Measurements from ENCODE around the gene MECP2.

The MECP2 gene

GRCh38 chrX:154059231-154059630 lies 38.3 kb downstream of the MECP2 start:
- no peak for DNase-seq

DNA sequence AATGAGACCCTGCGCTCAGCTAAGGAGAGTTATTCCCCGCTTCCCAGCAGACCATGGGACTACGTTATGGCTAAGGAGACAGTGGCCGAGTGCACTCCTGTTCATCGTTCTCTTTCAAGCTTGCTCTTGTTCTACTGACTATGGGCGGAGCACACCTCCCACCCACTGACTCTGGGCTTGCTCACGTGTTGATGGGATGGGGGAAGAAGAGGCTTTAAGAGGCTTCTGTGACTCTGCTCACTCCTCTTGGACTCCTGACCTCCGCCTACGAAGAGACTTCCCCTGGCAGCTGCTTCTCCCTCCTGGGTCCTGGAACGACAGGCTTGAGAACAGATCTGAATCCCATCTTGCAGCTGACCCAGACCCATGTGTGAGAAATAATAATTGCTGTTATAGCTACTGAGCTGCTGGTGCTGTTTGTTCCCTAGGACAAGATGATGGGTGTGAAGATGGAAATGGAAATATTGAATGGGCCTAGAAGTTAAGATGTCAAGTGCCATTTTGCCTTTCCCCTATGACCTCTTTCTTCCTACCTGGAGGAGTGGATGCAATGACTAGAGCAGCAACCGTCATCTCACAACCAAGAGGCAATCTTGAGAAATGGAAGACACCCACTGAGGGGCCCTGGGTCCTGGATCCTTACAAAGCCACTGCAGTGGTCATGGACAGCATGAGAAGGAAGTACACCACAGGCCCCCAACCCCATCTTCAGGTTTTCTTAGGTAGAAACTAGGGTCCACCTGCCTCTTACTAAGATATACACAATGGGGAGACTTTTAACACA lies 39.1 kb downstream of the MECP2 start:
- no peak for DNase-seq

- DNase-seq: no peak
Observed at GRCh38 chrX:154057791-154058190, 39.7 kb downstream of the MECP2 start.

DNA sequence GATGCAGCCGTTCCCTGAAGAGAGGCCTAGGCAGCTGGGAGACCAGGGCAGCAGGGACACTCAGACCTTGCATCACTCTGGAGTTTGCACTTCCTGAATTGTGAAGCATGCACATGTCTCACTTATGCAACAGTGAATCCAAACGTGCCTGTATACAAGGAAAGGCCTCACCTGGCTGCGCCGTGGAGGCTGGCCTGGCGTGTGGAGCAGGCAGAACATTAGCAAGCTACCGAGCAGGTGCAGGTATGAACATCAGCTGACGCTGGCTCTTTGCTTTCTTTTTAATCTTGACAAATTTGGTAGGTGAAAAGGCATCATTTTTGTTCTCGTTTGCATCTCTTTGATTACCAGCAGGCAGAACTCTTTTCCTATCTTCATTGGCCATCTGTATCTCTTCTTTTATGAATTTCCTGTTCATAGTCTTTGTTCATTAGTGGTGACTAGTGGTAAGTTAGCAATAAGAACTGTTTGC lies 40.7 kb downstream of the MECP2 start:
- DNase-seq: peak in 1 of 5 experiments; percentile 17

DNA sequence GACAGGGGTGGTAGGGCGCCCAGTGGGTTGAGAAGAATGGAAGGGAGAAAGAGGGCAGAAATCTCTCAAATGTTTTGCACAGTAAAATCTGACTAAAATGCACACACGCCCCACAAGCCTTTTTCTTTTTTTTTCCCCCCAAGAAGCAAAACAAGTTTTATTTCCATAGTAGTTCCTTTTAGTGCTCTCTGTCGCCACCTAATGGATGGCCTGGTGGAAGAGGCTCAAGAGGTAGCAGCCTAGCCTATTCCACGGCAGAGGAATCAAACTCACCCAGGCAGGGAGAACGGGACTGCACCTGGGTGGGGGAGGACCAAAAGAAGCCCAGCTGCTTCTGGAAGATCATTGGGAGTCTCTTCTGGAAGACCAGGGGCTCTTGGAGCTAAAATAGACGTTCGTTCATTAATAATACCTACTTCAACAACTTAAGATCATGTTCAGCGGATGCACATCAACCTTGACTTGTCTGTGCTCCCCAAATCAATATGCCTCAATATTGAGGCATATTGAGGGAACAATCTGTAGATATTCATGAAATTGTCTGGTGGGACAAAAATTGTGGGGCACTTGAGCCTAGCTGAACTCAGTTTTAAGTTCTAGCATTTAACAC lies 46.2 kb downstream of the MECP2 start:
- peak; percentile 16 to 61 (median 47) for DNase-seq

- no peak for DNase-seq
Observed at GRCh38 chrX:154050113-154050495, 47.4 kb downstream of the MECP2 start.

DNA sequence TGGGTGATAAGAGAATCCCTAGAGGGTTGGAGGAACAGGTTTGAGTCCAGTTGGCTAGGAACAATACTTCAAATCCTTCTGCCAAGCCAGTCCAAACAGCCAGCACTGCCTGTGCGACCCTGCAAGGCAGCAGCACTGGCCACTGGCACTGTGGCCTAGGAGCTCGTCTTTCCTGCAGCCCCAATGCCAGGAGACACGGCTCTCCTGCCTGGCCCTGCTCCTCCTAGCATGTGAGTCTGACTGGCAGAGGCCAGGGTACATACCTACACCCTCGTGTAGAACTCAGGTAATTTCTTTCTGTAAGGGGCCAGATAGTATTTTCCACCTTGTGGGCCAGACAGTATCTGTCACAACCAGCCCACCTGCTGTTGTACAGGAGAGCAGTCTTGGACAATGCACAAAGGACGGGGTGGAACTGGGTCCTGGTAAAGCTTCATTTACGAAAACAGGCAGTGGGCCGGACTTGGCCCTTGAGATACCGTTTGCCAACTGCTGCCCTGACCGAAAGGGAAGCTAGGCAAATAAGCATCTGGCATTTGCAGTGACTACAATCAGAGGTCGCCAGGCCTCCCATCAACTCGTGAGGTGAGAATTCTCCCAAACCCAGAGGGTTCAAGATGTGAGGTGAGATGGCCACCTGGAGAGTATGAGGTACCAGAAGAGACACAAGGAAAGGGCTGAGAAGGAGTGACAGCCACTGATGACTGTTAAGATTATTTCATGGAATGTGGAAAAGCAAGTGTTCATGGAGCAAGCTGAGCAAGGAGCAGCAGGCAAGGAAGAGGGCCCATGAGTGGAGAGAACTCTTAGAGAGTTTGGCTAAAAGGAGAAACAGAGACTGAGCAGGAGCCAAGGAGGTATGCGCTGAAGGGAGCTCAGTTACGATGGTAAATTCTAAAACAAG lies 48.1 kb downstream of the MECP2 start:
- no peak for DNase-seq

GRCh38 chrX:154048398-154048797 lies 49.1 kb downstream of the MECP2 start:
- DNase-seq: no peak

DNA sequence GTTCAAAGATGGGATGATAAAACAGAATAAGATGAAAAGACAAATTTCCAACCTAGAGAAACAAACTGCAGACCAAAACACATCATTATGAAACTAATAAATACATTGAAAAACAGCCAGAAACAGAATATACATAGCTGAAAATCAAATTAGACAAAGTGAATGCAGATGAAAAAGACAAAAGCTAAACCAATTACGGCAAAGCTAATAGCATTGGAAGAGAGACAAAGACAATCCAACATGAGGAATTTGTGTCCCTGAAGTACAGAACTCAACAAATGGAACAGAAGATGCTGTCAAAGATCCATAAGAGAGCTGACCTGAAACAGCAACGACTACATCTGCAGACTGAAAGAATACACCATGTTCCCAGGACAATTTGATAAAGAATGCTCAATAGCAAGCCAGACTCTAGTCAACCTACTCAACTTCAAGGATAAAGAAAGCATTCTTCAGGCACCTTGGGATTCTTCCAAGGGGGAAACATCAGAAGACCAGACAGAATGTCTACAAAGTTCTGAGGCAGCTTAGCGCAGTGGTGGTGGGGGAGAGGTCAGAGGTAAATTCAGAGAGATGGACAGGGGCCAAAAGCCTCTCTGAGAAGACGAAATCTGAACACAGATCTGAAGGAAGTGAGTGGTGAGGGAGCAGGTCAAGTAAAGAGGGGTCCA lies 50.4 kb downstream of the MECP2 start:
- DNase-seq: no peak

DNA sequence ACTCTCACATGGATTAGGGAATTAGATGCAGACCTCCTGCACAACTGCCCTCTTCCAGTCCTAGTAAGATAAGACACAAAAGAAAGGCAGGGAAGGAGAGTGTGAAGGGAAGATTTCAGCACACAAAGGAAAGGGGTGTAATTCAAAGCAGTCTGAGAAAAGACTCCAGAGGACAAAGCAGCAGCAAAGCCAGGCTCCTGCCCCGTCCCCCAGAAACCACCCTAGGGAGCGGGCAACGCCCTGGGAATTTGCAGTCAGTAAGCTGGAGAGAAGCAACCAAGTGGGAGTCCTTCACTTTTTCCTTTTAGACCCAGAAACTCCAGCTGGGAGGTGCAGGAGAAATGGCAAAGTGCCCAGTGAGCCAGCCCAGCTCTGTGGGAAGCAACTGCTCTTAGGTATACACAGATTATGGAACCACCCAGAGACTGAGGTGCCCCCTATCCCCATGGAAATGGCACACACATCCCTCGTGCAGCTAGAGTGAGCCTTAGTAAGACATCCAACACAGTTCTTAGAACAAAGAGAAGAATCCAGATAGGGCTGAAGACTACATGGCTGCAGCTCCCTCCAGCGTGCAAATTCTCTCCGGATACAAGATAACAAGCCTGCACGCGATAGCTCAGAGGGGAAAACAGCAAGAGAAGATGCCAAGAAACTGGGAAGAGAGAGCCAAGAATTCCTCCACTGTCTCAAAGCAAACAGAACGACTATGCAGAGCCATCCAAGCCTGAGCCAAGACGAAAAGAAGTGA lies 51.3 kb downstream of the MECP2 start:
- DNase-seq: no peak

GRCh38 chrX:154044091-154044490 lies 53.4 kb downstream of the MECP2 start:
- no peak for DNase-seq

DNA sequence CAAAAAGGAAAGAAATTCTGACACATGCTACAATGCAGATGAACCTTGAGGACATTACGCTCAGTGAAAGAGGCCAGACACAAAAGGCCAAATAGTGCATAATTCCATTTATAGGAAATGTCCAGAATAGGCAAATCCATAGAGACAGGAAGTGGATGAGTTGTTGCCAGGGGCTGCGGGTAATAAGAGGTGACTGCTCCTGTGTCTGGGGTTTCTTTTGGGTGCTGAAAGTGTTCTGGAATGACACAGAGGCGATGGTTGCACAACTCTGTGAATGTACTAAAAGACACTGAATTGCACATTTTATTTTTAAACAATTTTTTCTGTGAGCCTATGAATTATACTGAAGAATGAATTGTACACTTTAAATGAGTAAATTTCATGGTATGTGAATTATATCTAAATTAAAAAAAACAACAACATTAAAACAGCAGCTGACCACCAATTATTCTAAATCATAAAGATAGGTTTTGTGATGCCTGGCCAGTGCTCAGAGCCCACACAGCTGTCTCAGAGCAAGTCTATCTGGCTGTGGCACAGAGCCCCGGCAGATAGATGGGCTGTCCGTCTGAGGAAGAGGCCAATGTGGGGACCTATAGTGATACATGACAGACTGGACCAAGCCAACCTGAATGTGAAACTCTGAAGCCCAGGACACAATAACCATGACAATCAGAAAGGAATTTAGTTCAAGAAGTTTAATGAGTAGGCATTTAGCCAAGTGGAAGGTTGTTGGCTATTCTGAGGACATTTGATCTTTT lies 54.3 kb downstream of the MECP2 start:
- no peak for DNase-seq

GRCh38 chrX:154040863-154041262 lies 56.7 kb downstream of the MECP2 start:
- DNase-seq: no peak

DNA sequence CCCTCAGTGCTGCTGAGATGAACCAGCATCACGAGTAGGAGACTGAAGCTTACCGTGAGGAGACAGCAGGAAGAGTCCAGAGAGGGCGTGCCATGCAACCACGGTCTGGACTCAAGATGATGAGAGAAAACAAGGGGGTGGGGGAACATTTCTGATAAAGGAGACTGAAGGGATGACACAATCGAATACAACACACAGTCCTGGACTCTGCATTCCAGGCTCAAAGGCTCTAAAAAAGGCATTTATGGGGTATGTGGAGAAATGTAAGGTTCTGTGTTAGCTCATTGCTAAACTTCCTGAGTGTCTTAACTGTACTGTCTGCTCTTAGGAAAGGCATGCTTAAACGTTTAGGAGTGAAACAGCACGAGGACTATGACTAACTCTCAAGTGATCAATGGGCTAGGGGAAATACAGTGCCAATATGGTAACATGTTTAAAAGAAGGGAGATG lies 57.2 kb downstream of the MECP2 start:
- no peak for DNase-seq

GRCh38 chrX:154039577-154039976 lies 57.9 kb downstream of the MECP2 start:
- DNase-seq: no peak

DNA sequence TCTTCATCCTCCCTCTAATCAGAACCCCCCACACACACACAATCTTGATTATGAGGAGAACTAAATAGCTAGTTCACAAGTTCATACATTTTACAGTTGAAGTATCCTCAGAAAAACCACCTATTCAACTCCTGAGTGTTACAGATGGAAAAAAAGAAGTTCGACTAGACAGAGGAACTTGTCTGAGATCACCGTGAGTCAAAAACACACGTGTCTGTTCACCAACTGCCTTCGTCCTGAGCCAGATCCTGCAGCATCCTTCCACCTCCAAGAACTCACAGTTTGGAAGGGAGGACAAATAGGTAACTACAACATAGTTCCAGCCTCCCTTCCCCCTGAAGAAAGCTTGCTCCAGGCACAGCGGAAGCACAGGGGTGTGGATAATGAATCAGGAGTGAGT lies 58.9 kb downstream of the MECP2 start:
- no peak for DNase-seq

DNA sequence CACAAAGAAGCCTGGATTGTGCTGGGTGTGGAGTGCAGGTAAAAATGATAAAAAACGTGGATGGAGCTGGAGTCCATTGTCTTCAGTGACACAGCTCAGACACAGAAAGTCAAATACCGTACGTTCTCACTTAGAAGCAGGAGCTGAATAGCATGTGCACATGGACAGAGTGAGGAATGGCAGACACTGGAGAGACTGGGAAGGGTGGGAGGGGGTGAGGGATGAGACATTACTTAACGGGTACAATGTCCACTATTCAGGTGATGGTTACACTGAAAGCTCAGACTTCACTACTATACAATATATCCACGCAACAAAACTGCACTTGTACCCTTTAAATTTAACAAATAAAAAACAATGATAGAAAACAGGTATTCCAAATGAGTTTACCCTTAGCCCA lies 59.8 kb downstream of the MECP2 start:
- no peak for DNase-seq

- DNase-seq: peak in 2 of 5 experiments; percentile 48 to 73
Observed at GRCh38 chrX:154036513-154036912, 61.0 kb downstream of the MECP2 start.

- no peak for DNase-seq
Observed at GRCh38 chrX:154033848-154034247, 63.7 kb downstream of the MECP2 start.

GRCh38 chrX:154032653-154033052 lies 64.9 kb downstream of the MECP2 start:
- no peak for DNase-seq

GRCh38 chrX:154032160-154032559 lies 65.4 kb downstream of the MECP2 start:
- no peak for DNase-seq

Data from T-helper 2 cell (primary cell).